Bronchial epithelial cell (primary cell): ENCODE data around the gene FASTK. TPM values are rescaled to one million over a fixed set of nuclear protein-coding genes. Genes with fewer than 3 reads are reported as not detected.

Source experiments
- DNase-seq: peaks from one replicate; pipeline ENCODE4 v3.0.0-alpha.2; 2010; ENCODE audit warnings: low read depth
- FAIRE-seq: peaks from 2 replicates; lab custom pipeline; 2011; peaks lifted over from hg19 to GRCh38; lab: Jason Lieb, UNC
- H3K27me3 ChIP-seq: 2 replicates; pipeline ENCODE4 v1.5.1; 2011; ENCODE audit warnings: low read length; ENCODE audit not compliant: control insufficient read depth, insufficient read depth
- H3K36me3 ChIP-seq: 2 replicates; pipeline ENCODE4 v1.5.1; 2011; ENCODE audit warnings: low read length; ENCODE audit not compliant: control insufficient read depth, insufficient read depth
- H3K4me3 ChIP-seq: 2 replicates; pipeline ENCODE4 v1.5.1; 2011; ENCODE audit warnings: mild to moderate bottlenecking, low read depth, low read length, control low read depth
- total RNA-seq: library from RNA; depleted of rRNA; stranded (reverse); fragments of >200 nt; gene quantifications from 2 replicates; pipeline ENCODE4 v1.2.1, GENCODE V29; 2014
- TF ChIP-seq, protein P1 (sequence below): IDR thresholded peaks from 2 replicates; pipeline ENCODE4 v1.5.1; 2011; ENCODE audit warnings: mild to moderate bottlenecking, moderate library complexity, low read length, control low read depth, inconsistent platforms; ENCODE audit not compliant: insufficient read depth, severe bottlenecking

The FASTK gene
- total RNA-seq, 1 donor from 2014 or later: 51.6 TPM

DNA sequence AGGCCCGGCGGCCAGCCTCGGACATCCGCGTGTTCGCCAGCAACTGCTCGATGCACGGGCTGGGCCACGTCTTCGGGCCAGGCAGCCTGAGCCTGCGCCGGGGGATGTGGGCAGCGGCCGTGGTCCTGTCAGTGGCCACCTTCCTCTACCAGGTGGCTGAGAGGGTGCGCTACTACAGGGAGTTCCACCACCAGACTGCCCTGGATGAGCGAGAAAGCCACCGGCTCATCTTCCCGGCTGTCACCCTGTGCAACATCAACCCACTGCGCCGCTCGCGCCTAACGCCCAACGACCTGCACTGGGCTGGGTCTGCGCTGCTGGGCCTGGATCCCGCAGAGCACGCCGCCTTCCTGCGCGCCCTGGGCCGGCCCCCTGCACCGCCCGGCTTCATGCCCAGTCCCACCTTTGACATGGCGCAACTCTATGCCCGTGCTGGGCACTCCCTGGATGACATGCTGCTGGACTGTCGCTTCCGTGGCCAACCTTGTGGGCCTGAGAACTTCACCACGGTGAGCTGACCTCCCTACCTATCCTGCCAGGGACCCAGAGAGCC lies 31.6 kb downstream of the FASTK start:
- TF ChIP-seq, protein P1, sequence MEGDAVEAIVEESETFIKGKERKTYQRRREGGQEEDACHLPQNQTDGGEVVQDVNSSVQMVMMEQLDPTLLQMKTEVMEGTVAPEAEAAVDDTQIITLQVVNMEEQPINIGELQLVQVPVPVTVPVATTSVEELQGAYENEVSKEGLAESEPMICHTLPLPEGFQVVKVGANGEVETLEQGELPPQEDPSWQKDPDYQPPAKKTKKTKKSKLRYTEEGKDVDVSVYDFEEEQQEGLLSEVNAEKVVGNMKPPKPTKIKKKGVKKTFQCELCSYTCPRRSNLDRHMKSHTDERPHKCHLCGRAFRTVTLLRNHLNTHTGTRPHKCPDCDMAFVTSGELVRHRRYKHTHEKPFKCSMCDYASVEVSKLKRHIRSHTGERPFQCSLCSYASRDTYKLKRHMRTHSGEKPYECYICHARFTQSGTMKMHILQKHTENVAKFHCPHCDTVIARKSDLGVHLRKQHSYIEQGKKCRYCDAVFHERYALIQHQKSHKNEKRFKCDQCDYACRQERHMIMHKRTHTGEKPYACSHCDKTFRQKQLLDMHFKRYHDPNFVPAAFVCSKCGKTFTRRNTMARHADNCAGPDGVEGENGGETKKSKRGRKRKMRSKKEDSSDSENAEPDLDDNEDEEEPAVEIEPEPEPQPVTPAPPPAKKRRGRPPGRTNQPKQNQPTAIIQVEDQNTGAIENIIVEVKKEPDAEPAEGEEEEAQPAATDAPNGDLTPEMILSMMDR: no peak
- H3K36me3 ChIP-seq: peaks cover 2% of the 10 kb centered on the region
- FAIRE-seq (no peak), DNase-seq (no peak)
- peaks cover 6% of the 10 kb centered on the region for H3K27me3 ChIP-seq
- no peak overlapping the region for H3K4me3 ChIP-seq

DNA sequence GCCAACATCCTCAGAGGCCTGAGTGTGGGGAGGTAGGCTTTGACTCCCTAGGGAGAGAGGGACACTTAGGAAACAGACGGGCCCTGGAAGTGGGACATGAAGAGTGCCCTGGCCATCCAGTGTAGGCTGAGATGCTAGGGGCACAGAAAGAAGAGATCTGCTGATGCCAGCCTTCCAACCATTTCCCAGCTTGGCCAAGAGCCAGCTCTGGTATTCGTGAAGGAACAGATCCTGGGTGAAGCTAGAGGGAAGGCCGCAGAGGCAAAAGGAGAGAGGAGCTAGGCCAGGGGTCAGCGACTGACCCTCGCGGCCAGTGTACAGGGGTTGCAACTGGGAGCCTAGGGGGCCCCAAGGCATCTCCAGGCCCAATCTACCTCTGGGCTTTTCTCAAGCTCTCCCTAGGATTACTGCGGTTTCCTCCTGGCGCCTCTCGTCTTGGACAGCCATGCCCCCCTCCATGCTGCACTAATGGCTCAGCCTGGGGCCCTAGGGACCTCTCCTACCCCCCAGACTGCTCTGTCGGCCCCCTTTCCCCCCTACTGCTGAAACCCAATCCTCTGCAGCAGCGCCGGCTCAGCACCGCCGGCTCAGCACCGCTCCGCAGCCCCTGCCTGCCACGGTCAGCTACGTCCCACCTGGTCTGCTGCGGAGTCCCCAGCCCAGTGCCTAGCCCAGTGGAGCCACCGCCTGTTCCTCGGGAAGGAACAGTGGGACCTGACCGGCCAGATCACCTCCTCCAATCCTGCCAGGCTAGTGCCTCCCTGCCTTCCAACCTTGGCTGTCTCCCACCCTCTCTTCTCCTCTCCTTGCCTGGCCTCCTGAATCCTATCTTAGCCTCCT lies 32.4 kb downstream of the FASTK start, which contains the start of gene ASIC3:
TSS of gene ASIC3 (plus strand) at position 556 of the 840 bp plus-strand sequence. CDS start 355 bp downstream, outside the sequence.
- Histone ChIP-seq H3K4me3 (no peak within 1 kb of the TSS), H3K27me3 (peaks cover 6% of the 10 kb centered on the region), H3K36me3 (peaks cover 2% of the 10 kb centered on the region)
- no peak for DNase-seq
- TF ChIP-seq, protein P1: no peak
- FAIRE-seq: no peak

DNA sequence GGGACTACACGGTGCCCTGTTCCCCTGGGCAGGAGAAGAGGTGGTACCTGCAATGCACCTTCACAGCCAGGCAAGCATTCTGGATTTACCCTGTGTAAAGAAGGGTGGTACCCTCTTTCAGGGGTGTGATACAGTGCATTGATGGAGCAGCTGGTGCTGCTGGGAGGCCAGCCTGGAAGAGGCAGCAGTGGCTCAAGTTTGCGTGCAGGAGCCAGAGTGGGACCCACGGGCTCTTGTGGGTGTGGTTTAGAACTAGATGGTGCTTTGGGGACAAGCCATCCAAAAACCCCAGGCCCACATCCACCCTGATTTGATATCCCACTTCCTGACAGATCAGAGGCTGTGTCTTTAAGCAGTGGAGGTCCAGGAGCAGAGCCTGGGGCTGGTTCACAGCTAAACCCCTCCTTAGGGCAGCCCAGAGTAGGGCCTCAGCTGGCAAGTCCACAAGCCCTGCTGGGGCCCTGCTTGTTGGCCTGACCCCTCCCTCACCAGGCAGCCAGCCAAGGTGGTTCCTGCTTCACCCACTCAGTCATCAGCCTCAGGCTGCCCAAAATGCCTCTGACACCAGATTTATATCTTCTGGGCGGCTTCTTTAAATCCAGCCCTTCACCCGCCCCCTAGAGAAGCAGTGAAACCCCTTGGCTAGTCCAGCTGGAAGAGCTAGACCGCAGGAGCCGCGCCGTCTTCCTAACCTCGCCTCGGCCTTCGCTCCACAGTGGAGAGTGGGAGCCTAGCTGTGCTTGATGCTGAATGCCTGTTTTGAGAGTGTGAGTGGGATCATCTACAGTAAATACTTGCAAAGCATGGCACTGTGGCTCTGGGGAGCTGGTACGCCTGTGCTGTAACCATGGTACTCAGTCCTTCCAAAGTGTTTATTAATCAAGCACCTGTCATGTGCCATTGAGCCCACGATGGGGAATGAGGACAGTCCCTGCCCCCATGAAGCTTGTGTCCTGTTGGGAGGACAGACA lies 33.7 kb downstream of the FASTK start:
- peaks cover 6% of the 10 kb centered on the region for H3K27me3 ChIP-seq
- DNase-seq (no peak), FAIRE-seq (no peak)
- no peak overlapping the region for H3K4me3 ChIP-seq
- TF ChIP-seq, protein P1: no peak
- peaks cover 5% of the 10 kb centered on the region for H3K36me3 ChIP-seq

DNA sequence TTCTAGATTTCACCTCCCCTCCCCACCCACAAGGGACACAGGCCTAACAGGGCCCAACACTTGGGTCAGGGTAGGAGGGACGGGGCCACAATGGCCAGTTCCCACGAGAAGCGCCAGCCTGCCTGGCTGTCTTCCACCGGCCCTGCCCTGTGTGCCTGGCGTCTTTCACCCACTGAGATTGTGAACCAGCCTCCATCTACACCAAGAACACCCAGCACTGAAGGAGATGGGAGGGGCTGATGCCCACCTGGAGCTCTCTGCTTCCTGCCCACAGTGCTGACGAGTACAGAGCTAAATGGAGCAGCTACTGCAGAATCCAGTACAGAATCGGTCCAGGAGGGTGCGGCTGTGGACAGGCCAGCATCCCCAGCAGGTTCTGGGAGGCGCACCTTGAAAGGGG lies 34.6 kb downstream of the FASTK start:
- FAIRE-seq: no peak
- H3K4me3 ChIP-seq: no peak overlapping the region
- peaks cover 6% of the 10 kb centered on the region for H3K27me3 ChIP-seq
- TF ChIP-seq, protein P1: no peak
- DNase-seq: no peak
- peaks cover 7% of the 10 kb centered on the region for H3K36me3 ChIP-seq

DNA sequence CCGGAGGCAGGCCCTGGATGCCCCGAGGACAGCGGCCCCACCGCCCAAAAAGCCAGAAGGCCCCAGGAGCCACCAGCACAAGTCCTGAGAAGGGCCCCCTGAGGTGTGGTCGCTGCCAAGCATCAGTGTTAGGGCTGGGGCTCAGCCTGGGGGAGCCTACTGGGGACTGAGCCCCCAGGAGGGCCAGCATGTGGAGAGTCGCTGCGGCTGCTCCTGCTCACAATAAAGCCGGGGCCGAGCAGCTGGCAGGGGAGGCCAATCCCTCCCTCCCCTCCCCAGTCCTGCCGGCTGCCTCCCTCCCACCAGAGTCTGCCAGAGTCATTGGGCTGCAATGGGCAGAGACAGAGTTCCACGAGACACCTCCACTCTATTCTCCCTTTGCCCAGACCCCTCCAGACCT lies 35.3 kb downstream of the FASTK start:
- no peak for DNase-seq
- FAIRE-seq: no peak
- Histone ChIP-seq H3K36me3 (peaks cover 7% of the 10 kb centered on the region), H3K27me3 (peaks cover 3% of the 10 kb centered on the region), H3K4me3 (no peak overlapping the region)
- TF ChIP-seq, protein P1: no peak
